OCI-LY1 (cell line): Measurements from ENCODE around the gene MAPT.

Source experiments
- EZH2 ChIP-seq: fragments of 200-600 bp; sonication (generic), shearing (Covaris generic); IDR thresholded peaks from 2 replicates; pipeline ENCODE4 v1.8.0; 2017; ENCODE audit warnings: borderline replicate concordance, mixed run types, mild to moderate bottlenecking, antibody characterized with exemption, low read length, moderate library complexity, mixed read lengths
- TF ChIP-seq, protein P1 (sequence below): fragments of 200-600 bp; sonication (generic), shearing (Covaris generic); IDR thresholded peaks from 2 replicates; pipeline ENCODE4 v1.5.1; 2017; ENCODE audit warnings: mild to moderate bottlenecking, antibody characterized with exemption, low read length, moderate library complexity, mixed read lengths

DNA sequence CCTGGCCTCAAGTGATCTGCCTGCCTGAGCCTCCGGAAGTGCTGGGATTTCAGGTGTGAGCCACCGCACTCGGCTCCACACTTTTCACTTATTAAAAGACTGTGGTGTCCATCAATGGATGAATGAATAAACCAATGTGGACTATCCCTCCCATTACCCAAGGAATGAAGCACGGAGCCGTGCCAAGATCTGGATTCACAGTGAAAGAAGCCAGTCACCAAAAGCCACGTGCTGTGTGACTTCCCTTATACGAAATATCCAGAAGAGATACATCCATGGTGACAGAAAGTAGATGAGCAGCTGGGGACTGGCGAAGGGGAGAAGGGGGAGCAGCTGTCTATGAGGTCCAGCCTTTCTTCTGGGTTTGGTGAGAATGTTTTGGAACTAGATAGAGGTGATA lies 56.5 kb downstream of the MAPT start:
- TF ChIP-seq, protein P1, sequence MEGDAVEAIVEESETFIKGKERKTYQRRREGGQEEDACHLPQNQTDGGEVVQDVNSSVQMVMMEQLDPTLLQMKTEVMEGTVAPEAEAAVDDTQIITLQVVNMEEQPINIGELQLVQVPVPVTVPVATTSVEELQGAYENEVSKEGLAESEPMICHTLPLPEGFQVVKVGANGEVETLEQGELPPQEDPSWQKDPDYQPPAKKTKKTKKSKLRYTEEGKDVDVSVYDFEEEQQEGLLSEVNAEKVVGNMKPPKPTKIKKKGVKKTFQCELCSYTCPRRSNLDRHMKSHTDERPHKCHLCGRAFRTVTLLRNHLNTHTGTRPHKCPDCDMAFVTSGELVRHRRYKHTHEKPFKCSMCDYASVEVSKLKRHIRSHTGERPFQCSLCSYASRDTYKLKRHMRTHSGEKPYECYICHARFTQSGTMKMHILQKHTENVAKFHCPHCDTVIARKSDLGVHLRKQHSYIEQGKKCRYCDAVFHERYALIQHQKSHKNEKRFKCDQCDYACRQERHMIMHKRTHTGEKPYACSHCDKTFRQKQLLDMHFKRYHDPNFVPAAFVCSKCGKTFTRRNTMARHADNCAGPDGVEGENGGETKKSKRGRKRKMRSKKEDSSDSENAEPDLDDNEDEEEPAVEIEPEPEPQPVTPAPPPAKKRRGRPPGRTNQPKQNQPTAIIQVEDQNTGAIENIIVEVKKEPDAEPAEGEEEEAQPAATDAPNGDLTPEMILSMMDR: no peak
- TF ChIP-seq EZH2: no peak
